ENCODE data around the gene VSNL1.

Gene VSNL1

DNA sequence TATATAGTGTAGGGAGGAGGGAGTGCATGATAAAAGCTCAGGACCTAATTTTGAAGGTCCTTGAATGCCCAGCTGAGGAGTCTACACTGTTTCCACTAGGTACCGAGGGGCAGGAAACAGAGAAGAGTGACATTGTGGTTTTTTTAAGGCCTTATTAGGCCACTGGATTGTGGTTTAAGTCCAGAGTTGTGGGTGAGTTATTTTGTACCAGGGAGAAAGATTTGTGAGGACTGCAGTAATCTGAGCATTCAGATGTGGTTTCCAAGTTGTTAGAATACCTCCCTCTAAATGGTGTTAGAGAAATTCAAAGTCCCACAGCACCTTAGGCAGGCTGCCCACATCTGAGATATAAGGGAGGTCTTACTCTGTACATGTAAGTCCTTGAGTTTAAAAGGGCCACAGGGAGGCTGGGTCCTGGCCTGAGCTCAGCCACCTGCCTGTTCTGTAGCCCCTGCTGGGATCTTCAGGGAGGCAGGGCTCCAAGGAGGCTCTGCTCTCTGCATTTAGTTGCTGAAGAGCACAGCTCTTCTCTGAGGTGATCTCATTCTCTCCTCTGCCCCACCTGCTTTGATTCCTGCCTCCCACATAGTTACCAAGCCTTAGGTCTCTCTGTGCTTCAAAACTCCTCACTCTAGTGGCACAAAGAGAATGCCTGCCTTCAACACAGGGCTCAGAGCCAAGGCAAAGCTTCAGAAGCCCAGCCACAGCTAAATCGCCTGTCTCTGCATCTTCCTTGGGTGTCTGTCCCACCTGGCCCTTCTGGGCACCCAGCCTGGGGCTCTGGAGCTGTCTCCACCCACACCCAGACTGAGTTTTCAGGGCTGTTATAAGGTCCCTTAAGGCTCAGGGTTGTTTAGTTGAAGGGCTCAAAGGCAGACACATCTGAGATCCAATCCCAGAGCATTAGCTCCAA lies 88.1 kb downstream of the VSNL1 start:
- Histone ChIP-seq H2BK12ac (ENCODE audit: low read length) (no peak overlapping the region), H3K14ac (ENCODE audit: low read length) (no peak overlapping the region), H3K18ac (ENCODE audit: low read length) (no peak overlapping the region), H3K4me2 (ENCODE audit: low read length) (no peak overlapping the region), H3K27me3 (ENCODE audit: insufficient read depth, low read length) (no peaks in the 10 kb centered on the region), H3K9ac (ENCODE audit: low read length) (no peak overlapping the region), H3K4me3 (ENCODE audit: low read depth, low read length) (no peak overlapping the region), H3K79me1 (ENCODE audit: low read length) (no peaks in the 10 kb centered on the region), H4K91ac (ENCODE audit: low read depth, low read length) (no peak overlapping the region), H3K79me2 (ENCODE audit: control insufficient read depth, insufficient read depth, low read length, poor library complexity) (no peaks in the 10 kb centered on the region), H3K9me3 (ENCODE audit: insufficient read depth, low read depth, low read length) (peaks cover 2% of the 10 kb centered on the region), H2BK5ac (ENCODE audit: low read depth, low read length, poor library complexity) (no peak overlapping the region), H2AFZ (ENCODE audit: insufficient read depth, low read length, poor library complexity) (no peak overlapping the region), H3K27ac (ENCODE audit: low read depth, low read length) (no peak overlapping the region), H4K8ac (ENCODE audit: low read depth, low read length) (no peak overlapping the region), H4K12ac (ENCODE audit: low read depth, low read length) (no peak overlapping the region), H2BK120ac (ENCODE audit: insufficient read depth, low read length, poor library complexity) (no peak overlapping the region), H3K4me1 (ENCODE audit: control insufficient read depth in 1 of 2, insufficient read depth in 2 of 2, low read length in 2 of 2) (no peaks in the 10 kb centered on the region), H3K23ac (ENCODE audit: low read length) (no peak overlapping the region), H3K36me3 (ENCODE audit: control insufficient read depth in 1 of 2, insufficient read depth in 2 of 2, low read length in 2 of 2) (no peaks in the 10 kb centered on the region), H2AK5ac (ENCODE audit: low read length) (no peak overlapping the region), H3K4ac (ENCODE audit: low read depth, low read length) (no peak overlapping the region)
- no peak for DNase-seq
- WGBS (ENCODE audit: extremely low coverage, insufficient coverage, insufficient read length), result no CpG with 5 or more reads among the region's 2 CpGs

DNA sequence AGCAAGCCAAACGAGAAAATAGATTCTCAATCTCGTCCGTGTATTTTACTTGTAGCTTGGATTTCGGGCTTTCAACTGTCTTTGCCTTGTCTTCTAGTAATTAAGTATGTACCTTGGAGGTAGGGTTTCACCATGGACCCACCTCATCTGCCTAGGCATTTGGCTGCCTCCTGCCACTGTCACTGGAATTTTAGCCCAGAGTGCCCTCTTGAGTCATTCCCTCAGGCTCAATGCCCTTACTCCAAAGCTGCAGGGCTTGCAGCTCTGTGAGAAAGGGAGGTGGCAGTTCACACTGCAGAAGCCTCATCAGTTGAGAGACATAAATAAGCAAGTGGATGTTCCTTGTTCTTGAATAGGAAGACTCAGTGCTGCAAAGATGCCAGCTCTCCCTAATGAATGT lies 89.6 kb downstream of the VSNL1 start:
- no CpG with 5 or more reads among the region's 4 CpGs for WGBS (ENCODE audit: extremely low coverage, insufficient coverage, insufficient read length)
- Histone ChIP-seq H3K18ac (ENCODE audit: low read length) (no peak overlapping the region), H3K9ac (ENCODE audit: low read length) (no peak overlapping the region), H4K91ac (ENCODE audit: low read depth, low read length) (no peak overlapping the region), H3K79me2 (ENCODE audit: control insufficient read depth, insufficient read depth, low read length, poor library complexity) (no peaks in the 10 kb centered on the region), H3K27ac (ENCODE audit: low read depth, low read length) (no peak overlapping the region), H3K4me2 (ENCODE audit: low read length) (no peak overlapping the region), H4K8ac (ENCODE audit: low read depth, low read length) (no peak overlapping the region), H3K4ac (ENCODE audit: low read depth, low read length) (no peak overlapping the region), H3K79me1 (ENCODE audit: low read length) (no peaks in the 10 kb centered on the region), H2BK120ac (ENCODE audit: insufficient read depth, low read length, poor library complexity) (no peak overlapping the region), H2BK12ac (ENCODE audit: low read length) (no peak overlapping the region), H3K4me3 (ENCODE audit: low read depth, low read length) (no peak overlapping the region), H4K12ac (ENCODE audit: low read depth, low read length) (no peak overlapping the region), H2AFZ (ENCODE audit: insufficient read depth, low read length, poor library complexity) (no peak overlapping the region), H3K4me1 (ENCODE audit: control insufficient read depth in 1 of 2, insufficient read depth in 2 of 2, low read length in 2 of 2) (no peaks in the 10 kb centered on the region), H3K9me3 (ENCODE audit: insufficient read depth, low read depth, low read length) (peaks cover 2% of the 10 kb centered on the region), H2AK5ac (ENCODE audit: low read length) (no peak overlapping the region), H2BK5ac (ENCODE audit: low read depth, low read length, poor library complexity) (no peak overlapping the region), H3K23ac (ENCODE audit: low read length) (no peak overlapping the region), H3K27me3 (ENCODE audit: insufficient read depth, low read length) (no peaks in the 10 kb centered on the region), H3K36me3 (ENCODE audit: control insufficient read depth in 1 of 2, insufficient read depth in 2 of 2, low read length in 2 of 2) (no peaks in the 10 kb centered on the region), H3K14ac (ENCODE audit: low read length) (no peak overlapping the region)
- no peak for DNase-seq

DNA sequence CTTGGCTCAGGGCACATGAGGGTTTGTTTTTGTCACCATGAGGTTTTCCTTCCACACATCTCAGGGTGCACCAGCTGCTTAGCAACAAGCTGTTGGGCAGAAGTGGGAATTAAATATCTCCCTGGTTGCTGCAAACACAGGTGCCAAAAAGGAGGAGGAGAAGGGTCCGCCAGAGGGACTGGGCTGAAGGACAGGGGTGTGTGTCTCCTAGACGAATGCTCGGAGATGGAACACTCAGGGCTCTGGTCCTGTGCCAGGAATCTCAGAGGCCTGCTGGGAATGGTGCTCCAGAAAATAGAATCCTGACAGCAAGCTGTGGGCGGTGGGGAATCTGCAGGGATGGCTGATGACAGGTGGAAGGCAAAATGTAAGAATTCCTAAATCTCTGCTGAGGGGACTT lies 94.5 kb downstream of the VSNL1 start:
- Histone ChIP-seq H4K12ac (ENCODE audit: low read depth, low read length) (no peak overlapping the region), H3K79me1 (ENCODE audit: low read length) (no peaks in the 10 kb centered on the region), H3K4me2 (ENCODE audit: low read length) (no peak overlapping the region), H3K23ac (ENCODE audit: low read length) (no peak overlapping the region), H3K36me3 (ENCODE audit: control insufficient read depth in 1 of 2, insufficient read depth in 2 of 2, low read length in 2 of 2) (no peaks in the 10 kb centered on the region), H2BK12ac (ENCODE audit: low read length) (no peak overlapping the region), H3K9me3 (ENCODE audit: insufficient read depth, low read depth, low read length) (no peaks in the 10 kb centered on the region), H3K27ac (ENCODE audit: low read depth, low read length) (no peak overlapping the region), H3K4me3 (ENCODE audit: low read depth, low read length) (no peak overlapping the region), H3K14ac (ENCODE audit: low read length) (no peak overlapping the region), H4K8ac (ENCODE audit: low read depth, low read length) (no peak overlapping the region), H3K18ac (ENCODE audit: low read length) (no peak overlapping the region), H2AFZ (ENCODE audit: insufficient read depth, low read length, poor library complexity) (no peak overlapping the region), H3K9ac (ENCODE audit: low read length) (no peak overlapping the region), H3K4ac (ENCODE audit: low read depth, low read length) (no peak overlapping the region), H4K91ac (ENCODE audit: low read depth, low read length) (no peak overlapping the region), H2BK120ac (ENCODE audit: insufficient read depth, low read length, poor library complexity) (no peak overlapping the region), H3K27me3 (ENCODE audit: insufficient read depth, low read length) (no peaks in the 10 kb centered on the region), H3K4me1 (ENCODE audit: control insufficient read depth in 1 of 2, insufficient read depth in 2 of 2, low read length in 2 of 2) (no peaks in the 10 kb centered on the region), H2AK5ac (ENCODE audit: low read length) (no peak overlapping the region), H3K79me2 (ENCODE audit: control insufficient read depth, insufficient read depth, low read length, poor library complexity) (no peaks in the 10 kb centered on the region), H2BK5ac (ENCODE audit: low read depth, low read length, poor library complexity) (no peak overlapping the region)
- no peak for DNase-seq
- WGBS (ENCODE audit: extremely low coverage, insufficient coverage, insufficient read length), result no CpG with 5 or more reads among the region's 4 CpGs

DNA sequence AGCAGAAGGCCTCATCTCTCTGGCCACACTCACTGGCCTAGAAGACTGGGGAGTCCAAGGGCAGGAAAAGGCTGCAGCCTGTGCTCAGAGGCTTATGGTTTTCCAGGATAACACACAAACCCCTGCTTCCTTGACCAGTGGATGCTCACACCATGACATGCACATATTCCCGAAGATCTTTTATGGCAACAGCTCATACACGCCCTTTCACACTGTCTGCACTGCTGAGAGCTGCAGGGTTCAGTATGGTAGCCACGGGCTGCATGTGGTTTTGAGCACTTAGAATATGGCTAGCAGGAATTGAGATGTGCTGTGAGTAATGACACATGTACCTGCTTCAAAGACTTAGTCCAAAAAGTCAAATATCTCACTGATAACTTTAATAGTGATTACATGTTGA lies 95.8 kb downstream of the VSNL1 start:
- H3K36me3 ChIP-seq (ENCODE audit: control insufficient read depth in 1 of 2, insufficient read depth in 2 of 2, low read length in 2 of 2), result no peaks in the 10 kb centered on the region
- H3K27ac ChIP-seq (ENCODE audit: low read depth, low read length), result no peak overlapping the region
- H4K91ac ChIP-seq (ENCODE audit: low read depth, low read length), result no peak overlapping the region
- H3K9ac ChIP-seq (ENCODE audit: low read length), result no peak overlapping the region
- H2AFZ ChIP-seq (ENCODE audit: insufficient read depth, low read length, poor library complexity), result no peak overlapping the region
- H4K12ac ChIP-seq (ENCODE audit: low read depth, low read length), result no peak overlapping the region
- no peaks in the 10 kb centered on the region for H3K79me1 ChIP-seq (ENCODE audit: low read length)
- no peak overlapping the region for H2BK120ac ChIP-seq (ENCODE audit: insufficient read depth, low read length, poor library complexity)
- H2BK5ac ChIP-seq (ENCODE audit: low read depth, low read length, poor library complexity), result no peak overlapping the region
- no peak overlapping the region for H3K14ac ChIP-seq (ENCODE audit: low read length)
- WGBS (ENCODE audit: extremely low coverage, insufficient coverage, insufficient read length), result no CpG with 5 or more reads among the region's 3 CpGs
- no peak overlapping the region for H4K8ac ChIP-seq (ENCODE audit: low read depth, low read length)
- no peak overlapping the region for H3K23ac ChIP-seq (ENCODE audit: low read length)
- H3K9me3 ChIP-seq (ENCODE audit: insufficient read depth, low read depth, low read length), result no peaks in the 10 kb centered on the region
- H3K4me3 ChIP-seq (ENCODE audit: low read depth, low read length), result no peak overlapping the region
- no peak overlapping the region for H3K4me2 ChIP-seq (ENCODE audit: low read length)
- no peaks in the 10 kb centered on the region for H3K4me1 ChIP-seq (ENCODE audit: control insufficient read depth in 1 of 2, insufficient read depth in 2 of 2, low read length in 2 of 2)
- DNase-seq, result no peak
- no peaks in the 10 kb centered on the region for H3K79me2 ChIP-seq (ENCODE audit: control insufficient read depth, insufficient read depth, low read length, poor library complexity)
- no peak overlapping the region for H3K4ac ChIP-seq (ENCODE audit: low read depth, low read length)
- H2BK12ac ChIP-seq (ENCODE audit: low read length), result no peak overlapping the region
- H3K27me3 ChIP-seq (ENCODE audit: insufficient read depth, low read length), result no peaks in the 10 kb centered on the region
- no peak overlapping the region for H2AK5ac ChIP-seq (ENCODE audit: low read length)
- no peak overlapping the region for H3K18ac ChIP-seq (ENCODE audit: low read length)
